ENCODE measurements around the gene VPS13D. TPM values are rescaled to one million over a fixed set of nuclear protein-coding genes. Genes with fewer than 3 reads are reported as not detected.
A peak's percentile ranks its signal among the peaks of the same experiment; 100 is the strongest.

Gene VPS13D
- total RNA-seq, 1 experiment from 2014 or later: 22.7 TPM

DNA sequence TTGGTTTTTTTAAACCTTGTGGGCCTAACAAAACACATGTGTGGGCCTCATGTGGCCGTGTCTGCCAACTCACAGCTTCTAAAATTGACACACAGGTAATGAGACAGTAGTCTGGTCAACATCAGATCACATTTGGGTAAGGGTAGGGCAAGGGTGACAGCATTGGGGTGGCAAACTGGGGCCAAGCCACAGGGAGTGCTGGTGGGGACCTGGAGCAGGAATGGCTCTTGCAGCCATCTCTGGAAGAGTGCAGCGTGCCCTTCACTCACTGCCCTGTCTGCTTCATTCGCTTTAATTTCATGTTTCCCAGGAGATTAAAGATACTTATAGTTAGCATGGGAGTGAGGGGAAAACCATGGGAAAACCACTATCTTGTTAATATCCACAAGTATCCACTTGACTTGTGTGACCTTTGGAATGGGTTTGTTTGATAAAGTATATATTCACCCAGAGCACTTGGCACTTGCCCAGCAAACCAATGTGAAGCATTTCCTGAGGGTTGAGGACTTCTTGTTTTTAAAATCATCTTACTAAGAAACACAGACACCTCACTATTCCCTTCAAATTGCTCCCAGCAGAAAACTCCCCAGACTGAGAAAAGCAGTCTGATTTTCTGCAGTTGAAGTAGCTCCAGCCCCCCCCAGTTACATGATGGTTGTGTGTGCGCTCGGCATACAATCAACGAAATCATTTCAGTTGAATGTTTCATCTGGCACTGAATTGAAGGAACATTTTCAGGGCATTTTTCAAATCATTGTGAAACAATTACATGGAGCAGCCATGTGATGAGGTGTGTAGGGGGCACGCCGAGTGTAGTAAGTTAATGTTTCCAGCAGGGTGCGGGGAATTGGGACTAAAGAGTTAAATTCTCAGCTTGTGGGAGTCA is 175.7 kb downstream of the VPS13D start:
- peak; percentile 60 for DNase-seq (ENCODE audit: low read depth)

DNA sequence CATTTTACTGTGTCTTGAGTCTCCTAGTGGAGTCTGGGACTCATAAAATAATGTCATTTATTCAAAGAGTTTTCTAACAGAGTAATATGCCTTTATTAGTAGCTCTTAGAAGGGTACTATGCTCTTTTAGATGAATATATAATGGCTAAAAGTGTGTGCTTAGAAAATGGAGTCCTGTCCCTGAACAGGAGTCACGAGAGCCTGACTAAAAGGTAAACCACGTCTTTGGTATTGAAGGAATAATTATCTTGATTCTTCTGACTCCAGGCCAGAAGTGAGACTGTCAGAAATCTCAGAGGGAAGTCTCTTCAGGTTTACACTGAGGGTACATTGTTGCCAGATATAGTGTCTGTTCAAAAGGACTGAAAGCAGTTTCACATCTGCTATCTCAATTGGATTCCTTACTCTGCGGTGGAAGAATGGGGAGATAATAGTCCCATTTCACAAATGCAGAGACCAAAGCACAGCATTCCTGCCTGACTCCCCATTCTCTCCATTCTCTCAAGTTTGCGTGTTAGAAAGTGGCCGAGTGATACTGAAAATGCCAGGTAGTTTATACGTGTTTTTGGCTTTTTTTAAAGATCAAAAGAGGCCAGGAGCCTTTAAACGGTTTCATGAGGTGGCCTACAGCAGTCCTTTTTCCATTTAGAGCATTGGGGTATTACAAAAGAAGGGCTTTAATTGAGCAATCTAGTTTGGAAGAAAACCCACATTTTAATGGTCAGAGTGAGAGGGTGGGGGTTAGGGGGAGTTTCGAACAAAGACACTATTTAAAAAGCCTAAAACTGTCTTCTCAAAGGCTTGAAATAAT is 176.6 kb downstream of the VPS13D start:
- no peak for DNase-seq (ENCODE audit: low read depth)

GRCh38 chr1:12407050-12407961 is 177.5 kb downstream of the VPS13D start:
- peak; percentile 81 for DNase-seq (ENCODE audit: low read depth)

GRCh38 chr1:12407962-12408454 is 178.2 kb downstream of the VPS13D start:
- DNase-seq (ENCODE audit: low read depth): no peak

GRCh38 chr1:12408662-12409061 is 178.8 kb downstream of the VPS13D start:
- no peak for DNase-seq (ENCODE audit: low read depth)

GRCh38 chr1:12409681-12410080 is 179.9 kb downstream of the VPS13D start:
- peak; percentile 21 for DNase-seq (ENCODE audit: low read depth)

DNA sequence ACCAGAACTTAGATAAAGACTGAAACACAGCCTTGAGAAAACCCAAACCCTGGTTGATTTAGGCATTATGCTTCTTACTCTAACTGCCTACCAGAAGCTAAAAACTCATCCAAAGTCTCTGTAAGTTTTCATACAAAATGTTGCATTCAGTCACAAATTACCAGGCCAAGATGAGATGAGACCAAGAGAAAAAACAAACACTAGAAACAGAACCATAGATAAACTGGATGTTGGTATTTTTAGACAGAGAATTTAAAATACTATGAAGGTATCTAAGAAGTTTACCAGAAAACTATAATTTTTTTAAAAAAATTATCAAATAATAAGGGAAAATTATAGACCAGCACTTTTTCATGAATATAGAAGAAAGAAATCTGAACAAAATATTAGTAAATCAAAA is 180.5 kb downstream of the VPS13D start:
- no peak for DNase-seq (ENCODE audit: low read depth)

DNA sequence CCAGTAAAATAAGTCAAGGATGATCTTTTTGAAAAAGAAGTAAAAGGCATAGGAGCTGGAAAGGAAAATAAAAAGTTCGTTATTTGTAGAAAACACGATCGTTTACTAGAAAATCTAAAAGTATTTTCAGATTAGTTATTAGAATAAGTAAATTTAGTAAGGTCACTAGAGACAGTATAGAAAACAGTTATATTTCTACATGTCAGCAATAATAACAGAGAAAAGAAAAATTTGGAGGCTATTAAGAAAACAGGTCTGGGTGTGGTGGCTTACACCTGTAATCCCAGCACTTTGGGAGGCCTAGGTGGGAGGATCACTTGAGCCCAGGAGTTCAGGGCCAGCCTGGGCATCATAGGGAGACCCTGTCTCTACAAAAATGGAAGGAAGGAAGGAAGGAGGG is 181.3 kb downstream of the VPS13D start:
- DNase-seq (ENCODE audit: low read depth): no peak

DNA sequence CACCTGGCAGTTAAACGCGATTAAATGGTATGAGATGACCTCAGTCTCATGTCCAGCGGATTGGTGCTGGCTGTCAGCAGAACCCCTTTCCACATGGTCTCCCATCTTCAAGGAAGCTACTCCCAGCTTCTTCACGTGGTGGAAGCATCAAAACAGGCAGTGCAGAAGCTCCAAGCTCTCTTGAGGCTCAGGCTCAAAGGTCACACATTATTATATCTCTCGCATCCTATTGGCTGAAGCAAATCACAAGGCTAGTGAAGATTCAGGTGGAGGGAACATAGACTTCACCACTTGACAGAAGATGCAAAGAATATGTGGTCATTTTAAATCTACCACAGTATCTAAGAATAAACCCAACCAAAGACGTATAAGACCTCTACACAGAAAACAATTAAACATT is 181.9 kb downstream of the VPS13D start:
- DNase-seq (ENCODE audit: low read depth): no peak

GRCh38 chr1:12412439-12412838 is 182.6 kb downstream of the VPS13D start:
- DNase-seq (ENCODE audit: low read depth): no peak

DNA sequence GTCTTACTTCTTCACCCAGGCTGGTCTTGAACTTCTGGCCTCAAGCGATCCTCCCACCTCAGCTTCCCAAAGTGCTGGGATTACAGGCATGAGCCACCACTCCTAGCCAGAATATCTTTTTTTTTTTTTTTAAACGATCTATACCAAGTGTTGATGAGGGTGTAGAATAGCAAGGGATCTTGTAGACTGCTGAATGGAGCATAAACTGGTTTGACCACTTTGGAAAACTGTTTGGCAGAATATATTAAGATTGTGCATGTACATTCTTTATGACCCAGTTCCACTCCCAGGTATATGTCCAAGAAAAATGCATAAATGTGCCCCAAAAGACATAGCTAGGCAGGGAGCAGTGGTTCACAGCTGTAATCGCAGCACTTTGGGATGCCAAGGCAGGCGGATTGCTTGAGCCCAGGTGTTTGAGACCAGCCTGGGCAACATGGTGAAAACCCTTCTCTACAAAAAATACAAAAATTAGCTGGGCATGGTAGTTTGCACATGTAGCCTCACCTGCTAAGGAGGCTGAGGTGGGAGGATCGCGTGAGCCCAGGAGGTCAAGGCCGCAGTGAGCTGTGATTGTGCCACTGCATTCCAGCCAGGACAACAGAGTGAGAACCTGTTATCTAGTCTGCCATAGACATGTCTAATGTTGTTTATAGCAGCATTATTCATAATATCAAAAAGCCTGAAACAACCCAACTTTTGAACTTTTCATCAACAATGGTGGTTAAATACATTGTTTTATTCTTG is 184.0 kb downstream of the VPS13D start:
- no peak for DNase-seq (ENCODE audit: low read depth)

GRCh38 chr1:12414444-12415018 is 184.7 kb downstream of the VPS13D start:
- no peak for DNase-seq (ENCODE audit: low read depth)

GRCh38 chr1:12415038-12415466 is 185.2 kb downstream of the VPS13D start:
- DNase-seq (ENCODE audit: low read depth): peak; percentile 66

GRCh38 chr1:12416101-12416500 is 186.3 kb downstream of the VPS13D start:
- no peak for DNase-seq (ENCODE audit: low read depth)

- no peak for DNase-seq (ENCODE audit: low read depth)
These were observed 186.9 kb downstream of the VPS13D start for GRCh38 chr1:12416744-12417143.

- no peak for DNase-seq (ENCODE audit: low read depth)
These were observed 187.6 kb downstream of the VPS13D start for GRCh38 chr1:12417389-12417788.

DNA sequence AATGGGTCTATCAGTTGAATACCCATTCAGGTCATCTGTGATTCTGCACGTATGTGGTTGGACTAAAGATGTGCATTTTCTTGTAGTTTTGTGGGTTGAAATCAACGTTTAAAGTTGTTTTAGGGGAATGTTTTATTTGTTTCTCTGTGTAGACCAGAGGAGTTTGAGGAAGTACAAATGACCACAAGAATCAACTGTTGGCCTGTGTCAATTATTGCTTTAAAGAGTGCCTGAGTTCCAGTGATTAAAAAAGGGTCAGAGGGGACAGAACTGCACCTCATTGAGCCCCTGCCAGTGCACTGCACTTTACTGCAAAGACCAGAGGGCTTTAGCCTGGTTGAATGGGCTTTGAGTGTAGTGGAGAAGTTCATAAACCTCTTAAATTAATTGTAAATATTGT is 190.3 kb downstream of the VPS13D start:
- DNase-seq (ENCODE audit: low read depth): no peak

DNA sequence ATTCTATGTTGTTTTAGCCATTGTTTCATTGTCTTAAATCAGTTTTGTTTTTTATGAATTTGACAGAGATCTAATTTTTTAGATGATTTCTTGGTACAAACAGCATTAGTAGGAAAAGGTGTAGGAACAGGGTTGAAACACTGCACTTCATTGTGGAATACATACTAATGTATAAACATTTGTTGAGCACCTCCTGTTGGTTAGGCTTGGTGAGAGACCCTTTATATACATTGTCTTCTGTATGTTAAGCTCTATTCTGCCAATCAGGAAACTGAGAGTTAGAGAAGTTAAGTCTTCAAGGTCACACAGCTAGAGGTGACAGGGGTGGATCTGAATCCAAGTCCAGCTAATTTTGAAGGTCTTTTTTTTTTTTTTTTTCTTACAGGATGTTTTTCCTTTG is 192.7 kb downstream of the VPS13D start:
- no peak for DNase-seq (ENCODE audit: low read depth)

GRCh38 chr1:12424087-12424529 is 194.3 kb downstream of the VPS13D start:
- DNase-seq (ENCODE audit: low read depth): peak; percentile 80

DNA sequence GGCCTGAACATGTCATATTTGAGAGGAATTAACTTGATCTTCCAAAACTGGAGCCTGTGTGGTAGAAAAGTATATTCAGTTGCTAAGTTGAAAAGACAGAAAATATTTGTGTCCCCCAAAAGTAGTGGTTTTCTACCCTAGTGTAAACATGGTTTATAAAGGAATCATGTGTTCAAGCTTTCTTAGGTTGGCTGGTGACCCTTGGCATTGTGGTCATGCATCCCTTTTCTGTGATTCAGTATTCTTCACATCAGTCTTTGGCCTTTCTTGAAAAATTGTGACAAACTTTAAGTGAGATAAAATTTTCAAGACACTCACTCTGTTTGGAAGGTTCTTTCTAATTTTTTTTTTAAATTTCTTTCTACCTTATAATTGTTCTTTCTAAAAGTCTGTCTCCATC is 195.0 kb downstream of the VPS13D start:
- peak; percentile 70 for DNase-seq (ENCODE audit: low read depth)

All from M059J (cell line).